ENCODE data around the gene TMEM175. TPM values are rescaled to one million over a fixed set of nuclear protein-coding genes. Genes with fewer than 3 reads are reported as not detected.
"Not testable (repeated sequence)": the region's sequence is repeated elsewhere in the genome, so short reads cannot be mapped to it uniquely, and the experiment has no call there.

Gene TMEM175
- polyA plus RNA-seq, 3 donors, result 22.3 to 26.6 (median 25.3) TPM

DNA sequence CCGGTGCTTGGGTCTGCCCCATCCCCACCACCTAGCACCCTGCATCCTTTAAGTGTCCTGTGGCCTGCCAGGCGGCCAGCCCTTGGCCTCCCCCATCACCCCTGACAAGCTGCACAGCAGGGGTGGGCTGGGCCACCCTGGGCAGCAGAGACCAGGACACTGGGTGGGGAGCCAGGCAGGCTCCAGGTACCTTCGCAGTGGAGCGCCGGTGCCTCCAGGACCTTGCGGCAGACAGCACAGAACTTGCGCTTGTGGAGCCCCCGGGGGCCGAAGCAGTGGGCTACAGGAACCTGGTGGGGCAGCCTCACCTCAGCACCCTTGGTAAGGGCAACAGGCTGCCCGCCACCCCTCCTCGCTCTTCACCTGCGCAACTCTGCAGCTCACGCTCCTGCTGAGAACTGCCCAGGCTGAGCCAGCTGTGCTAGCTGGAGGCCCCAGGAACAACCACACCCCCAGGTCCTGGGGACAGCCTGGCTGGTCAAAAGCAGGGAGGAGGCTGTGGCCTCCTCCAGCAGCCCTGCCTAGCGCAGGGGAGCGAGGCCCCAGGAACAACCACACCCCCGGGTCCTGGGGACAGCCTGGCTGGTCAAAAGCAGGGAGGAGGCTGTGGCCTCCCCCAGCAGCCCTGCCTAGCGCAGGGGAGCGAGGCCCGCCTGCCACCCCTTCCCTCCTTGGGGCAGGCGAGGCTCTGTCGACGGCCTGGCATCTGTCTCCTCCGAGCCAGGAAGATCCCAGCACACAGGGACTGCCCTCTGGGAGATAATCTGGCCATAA, 36.5 kb downstream of the TMEM175 start:
- DNase-seq, result no peak

DNA sequence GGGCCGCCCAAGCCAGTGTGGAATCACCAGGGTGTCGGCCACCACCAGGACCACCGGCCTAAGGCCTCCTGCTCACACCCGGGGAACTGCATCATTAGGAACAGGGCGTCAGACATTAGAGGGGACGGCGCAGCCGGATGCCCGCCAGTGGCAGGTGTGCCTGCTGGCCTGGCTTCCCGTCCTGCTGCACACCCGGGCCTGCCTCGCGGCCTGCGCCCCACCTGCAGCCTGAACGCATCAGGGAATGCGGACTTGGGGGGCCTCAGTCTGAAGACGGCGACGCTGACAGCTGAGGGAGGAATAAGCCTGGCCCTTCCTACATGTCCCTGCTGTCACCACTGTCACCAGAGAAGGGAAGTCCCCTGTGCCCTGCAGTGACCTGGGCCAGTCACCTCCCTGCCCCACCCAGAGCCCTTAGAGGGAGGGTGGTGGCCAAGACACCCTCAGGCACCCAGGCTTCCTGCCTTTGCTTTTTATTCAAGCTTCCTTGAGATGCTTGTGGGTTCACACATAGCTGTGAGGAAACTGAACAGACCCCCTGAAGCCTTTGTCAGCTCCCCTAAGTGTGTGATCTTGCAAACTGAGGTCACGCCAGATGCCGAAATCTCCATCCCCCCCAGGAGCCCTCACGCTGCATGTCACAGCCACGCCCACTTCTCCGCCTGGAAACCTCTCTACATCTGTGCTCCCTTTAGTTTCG, 37.9 kb downstream of the TMEM175 start:
- no peak for DNase-seq

DNA sequence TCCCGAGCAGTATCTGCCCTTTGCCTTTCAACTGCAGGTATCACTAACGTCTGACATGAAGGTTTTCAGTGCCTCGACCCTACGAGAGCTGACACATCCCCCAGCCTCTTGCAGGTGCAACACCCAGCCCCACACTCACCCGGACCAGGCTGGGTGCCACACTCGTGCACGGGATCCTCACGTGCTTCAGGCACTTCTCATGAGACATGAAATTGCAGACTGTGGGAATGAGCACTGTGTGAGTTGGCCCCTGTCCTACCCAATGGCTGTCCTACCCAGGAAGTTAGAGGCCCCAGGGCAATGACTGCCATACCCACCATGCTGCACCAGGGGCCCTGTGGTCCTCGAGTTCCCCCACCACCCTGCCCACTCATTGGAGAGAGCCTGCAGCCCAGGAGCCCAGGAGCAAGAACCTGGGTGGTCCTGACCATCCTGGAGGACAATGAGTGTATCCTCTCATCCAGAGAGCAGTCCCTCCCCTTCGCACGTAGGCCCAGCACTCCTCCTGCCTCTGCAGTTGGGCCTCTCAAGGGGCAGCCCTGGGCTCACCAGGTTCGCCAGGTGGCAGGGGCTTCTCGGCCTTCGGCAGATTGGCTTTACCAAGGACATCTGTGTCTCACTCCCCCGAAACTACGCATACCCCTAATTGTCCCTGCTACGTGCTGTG, 38.7 kb downstream of the TMEM175 start:
- no peak for DNase-seq

DNA sequence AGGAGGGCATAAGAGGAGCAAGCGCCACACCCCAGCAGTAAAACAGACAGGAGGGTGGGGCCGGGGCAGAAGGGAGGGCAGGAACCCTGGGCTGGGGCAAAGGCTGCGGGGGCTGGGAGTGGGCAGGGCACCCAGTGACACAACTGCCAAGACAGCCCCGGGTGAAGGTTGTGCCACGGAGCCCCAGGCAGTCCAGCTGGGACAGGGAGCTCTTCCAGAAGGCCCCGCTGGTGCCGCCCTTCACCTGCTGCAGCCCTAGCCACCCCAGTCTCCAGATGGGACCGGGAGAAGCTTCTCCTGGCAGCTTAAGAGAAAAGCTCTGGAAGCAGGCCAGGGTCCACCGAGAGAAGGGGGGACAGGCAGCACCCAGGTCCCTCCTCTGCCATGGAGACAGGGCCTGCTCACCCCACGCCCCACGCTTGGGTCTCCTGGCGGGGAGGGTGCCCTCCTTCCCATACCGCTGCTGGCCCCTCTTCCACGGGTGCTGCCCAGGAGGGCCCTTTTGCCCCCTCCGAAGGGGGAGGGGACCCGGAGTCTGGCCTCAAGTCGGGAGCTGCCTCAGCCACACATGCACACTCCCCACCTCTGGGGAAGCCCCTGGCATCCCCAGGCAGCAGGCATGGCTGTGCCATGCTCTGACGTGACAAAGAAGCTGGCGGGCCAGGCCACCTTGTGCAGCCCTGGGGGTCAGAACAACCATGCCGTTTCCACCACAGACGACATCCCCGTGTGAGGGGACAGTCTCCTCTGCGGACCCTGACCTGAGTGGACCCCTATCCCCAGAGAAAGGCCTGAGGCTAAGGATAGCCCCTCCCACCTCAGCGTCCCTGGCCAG, 39.6 kb downstream of the TMEM175 start:
- DNase-seq, result no peak

DNA sequence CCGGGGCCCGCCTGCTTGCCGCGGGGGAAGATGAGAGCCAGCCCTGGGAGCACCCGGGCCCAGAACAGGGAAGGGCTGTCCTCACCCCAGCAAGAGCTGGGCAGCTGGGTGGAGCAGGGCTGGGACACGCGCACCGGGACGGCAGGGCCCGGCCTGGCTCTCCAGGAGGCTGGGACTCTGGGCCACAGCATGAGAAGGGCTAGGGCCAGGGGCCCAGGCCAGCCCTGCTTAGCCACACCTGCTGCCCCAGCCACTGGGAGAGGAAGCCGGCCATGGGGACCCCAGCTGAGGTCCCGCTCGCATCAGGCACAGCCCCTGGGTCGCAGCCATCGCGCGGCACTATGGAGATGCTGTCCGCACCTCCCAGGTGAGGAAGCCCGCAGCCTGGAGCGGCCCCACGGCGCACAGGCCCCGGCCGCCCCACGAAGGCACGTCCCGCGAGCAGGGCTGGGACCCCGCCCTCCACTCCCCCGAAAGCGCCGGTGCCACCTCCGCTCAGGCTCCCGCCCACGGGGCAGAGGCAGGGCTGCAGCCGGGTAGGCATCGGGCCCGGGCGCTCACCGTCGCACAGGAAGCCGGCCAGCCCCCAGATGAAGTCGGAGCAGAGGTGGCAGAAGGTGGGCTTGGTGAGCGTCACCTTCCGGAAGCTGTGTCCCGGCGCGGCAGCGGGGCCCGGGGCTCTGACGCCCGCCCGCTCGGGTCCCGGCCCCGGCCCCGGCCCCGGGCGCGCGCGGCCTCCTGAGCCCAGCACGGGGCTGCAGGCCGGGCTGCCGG, 40.6 kb downstream of the TMEM175 start:
- no peak for DNase-seq

DNA sequence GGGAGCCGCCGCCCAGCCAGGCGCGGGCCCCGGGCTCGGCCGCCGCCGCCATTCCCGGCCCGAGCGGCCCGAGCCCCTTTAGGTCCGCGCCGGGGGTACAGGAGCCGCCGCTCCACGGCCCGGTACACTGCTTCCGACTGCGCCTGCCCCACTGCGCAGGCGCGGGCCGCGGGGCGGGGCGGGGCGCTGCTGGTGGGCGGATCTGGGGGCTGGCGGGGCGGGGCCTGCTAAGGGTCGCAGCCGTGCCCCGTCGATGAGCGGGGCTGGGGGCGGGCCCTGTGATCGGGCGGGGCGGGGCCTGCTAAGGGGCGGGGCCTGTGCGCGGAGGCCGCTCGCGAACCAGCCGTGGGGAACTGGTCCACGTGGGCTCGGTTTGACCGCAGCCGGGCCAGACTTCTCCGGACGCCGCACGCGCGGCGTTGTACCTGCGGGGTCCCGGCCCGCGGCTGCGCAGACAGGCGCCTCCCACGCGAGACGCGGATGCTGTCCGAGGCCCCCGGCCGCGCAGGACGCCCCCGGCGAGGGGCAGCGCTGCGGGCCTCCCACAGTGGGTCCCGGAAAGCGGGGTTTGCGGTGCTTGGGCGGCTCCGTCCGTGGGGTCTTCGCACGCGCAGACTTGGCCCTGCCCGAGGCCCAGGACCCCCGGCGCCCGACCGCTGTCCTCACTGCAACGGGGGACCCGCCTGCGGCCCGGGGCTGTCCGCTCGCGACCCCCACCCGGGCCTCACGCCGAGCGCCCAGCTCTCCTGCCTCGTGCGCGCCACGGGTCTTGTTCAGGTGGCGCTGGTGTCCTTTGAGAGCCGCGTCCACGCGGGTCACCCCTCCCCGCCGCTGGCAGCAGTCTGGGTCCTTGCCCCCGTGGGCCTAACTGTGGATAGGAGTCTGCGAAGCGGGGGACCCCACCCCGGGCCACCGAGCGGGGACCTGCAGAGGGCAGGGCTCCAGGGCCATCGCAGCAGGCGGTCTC, 41.5 kb downstream of the TMEM175 start, which contains the start of gene DGKQ:
TSS of gene DGKQ (minus strand) at position 139 of the 967 bp plus-strand sequence. CDS start at position 52, 87 bp downstream.
- peak; percentile 75 for DNase-seq

DNA sequence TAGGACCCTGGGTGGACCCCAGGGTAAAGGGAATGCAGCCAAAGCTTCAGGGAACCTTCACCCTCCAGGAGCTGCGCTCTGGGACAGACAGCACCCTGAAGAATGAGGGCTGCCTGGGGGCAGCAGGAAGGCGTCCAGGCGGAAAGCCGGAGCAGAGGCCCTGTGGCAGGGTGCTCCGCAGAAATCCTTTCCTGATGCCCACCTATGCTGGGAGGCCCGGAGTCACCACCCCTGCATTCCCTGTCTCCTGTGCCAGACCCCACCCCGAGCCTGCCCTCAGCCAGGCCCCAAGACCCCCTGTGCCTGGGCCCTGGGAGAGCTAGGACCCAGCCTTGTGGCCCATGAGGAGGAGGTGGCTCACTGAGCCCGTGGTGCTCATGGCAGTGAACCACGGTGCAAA, 42.4 kb downstream of the TMEM175 start:
- no peak for DNase-seq

DNA sequence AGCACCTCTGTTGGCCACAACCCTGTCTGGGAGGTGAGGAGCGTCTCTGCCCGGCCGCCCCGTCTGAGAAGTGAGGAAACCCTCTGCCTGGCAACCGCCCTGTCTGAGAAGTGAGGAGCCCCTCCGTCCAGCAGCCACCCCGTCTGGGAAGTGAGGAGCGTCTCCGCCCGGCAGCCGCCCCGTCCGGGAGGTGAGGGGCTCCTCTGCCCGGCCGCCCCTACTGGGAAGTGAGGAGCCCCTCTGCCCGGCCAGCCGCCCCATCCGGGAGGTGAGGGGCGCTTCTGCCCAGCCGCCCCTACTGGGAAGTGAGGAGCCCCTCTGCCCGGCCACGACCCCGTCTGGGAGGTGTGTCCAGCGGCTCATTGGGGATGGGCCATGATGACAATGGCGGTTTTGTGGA, 43.8 kb downstream of the TMEM175 start:
- DNase-seq, result not testable (repeated sequence)

DNA sequence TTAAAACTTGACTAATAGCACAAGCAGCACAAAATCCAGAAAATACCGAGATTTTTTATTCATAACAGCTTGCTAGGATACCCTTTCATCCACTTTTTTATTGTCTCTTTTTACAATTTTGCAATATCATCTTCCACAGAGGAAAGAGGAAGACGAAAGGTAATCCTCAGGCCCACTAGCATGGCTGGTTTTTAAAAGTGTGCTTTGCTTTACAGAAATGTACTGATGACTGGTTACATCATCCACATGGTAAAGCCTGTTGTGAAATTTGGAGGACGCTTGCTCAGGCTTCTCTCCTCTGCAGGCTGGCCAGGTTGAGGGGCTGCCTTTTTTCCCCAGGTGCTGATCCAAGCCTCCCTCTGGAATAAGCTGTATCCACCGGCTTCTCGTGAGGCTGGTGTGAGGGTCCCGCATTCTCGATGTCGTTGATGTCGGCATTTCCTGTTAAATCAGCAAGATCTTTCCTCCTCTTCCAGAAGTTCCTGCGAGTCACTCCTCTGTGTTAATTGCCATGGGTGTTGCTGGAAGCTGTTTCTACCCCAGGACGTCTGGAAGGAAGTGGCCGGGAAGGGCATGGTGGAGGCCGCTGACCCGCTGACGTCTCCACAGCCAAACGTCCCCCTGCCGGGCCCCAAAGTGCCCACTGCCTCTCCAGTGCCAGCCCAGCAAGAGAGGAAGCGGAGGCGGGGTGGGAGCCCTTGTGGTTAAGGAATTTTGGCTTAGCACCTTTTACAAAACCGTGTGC, 46.9 kb downstream of the TMEM175 start:
- no peak for DNase-seq

DNA sequence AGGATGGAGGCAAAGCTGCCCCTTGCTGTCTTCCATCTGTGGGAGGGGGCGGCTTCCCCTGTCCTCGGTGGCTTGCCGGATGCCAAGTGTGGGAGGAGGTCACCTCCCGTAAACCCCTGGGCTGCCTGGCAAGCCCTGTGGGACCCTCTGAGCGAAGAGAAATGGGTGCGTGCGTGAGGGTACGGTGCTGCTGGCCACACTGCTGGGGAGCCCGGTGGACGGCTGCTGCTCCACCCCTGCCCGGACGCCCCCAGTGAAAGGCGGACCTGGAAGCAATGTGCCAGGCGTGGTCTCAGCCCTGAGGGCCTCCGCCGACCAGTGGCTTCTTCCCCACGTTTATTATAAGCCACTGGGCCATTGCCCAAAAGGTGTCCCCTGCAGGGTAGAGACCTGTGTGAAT, 50.0 kb downstream of the TMEM175 start:
- DNase-seq, result no peak

DNA sequence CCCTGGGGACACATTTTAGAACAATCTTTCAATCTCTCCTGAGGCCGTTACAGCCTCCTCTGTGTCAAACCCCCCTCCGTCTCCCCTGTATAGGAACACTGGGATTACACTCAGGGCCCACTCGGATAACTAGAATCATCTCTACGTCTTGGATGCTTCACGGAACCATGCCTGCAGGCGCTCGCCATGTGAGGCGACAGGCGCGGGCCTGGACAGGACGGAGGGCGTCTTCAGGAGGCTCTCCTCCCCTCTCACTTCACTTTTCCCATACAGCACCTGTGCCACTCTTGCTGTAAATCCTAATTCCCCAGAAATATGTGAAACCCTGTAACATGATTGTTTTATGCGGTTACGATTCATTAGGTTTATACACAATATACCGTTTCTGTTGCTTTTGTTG, 50.6 kb downstream of the TMEM175 start:
- DNase-seq, result no peak

DNA sequence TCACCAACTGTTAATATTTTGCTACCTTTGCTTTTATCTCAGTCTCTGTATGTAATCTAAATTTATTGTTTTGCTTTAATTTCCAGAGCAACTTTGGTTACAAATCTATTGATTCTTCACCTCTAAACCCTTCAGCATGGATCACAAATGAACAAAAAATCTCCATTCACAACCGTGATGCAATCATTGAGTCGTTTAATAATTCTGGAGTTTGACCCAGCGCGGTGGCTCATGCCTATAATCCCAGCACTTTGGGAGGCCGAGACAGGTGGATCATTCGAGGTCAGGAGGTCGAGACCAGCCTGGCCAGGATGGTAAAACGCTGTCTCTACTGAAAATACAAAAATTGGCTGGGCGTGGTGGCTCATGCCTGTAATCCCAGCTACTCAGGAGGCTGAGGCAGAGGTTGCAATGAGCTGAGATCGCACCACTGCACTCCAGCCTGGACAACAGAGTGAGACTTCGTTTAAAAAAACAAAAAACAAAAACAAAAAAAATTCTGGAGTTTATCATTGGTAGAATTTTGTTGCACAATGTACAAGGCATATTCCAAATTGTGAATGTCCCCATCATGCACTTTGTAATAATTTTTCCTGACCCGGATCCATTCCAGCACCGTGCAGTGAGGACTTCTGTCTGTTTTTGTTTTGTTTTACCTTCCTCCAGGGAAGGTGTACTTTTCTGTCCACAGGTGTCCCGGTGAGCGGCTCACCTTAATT, 52.2 kb downstream of the TMEM175 start:
- no peak for DNase-seq

DNA sequence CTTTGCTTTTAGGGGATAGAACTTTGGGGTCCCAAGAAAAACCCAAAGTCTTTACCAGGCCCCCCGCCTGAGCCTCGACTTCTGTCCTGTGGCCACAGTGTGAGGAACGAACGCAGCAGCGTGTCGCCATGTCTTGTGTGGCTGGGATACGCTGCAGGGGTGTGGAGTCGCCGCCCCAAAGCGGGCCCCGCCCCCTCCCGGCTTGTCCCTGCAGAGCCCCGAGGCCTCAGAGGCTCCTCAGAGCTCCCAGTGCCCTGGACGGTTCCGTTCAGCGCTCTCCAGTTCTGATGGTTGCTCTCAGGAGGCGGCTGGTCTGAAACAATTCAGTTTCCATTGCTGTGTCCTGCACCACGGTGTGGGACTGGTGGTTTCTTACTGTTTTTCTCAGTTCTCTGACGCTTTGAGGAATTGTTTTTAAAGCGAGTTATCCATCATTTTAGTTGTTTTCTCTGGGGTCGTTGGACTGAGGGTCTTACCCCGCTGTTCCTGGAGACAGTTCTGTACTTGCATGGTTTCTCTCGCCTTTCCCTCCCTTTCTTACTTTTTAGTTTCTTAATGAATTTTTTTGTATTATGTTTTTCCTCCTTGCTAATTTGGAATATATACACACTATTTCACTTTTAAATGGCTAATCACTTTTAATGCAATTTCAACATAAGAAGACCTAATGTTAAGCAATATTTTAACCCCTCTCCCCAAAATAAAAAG, 53.0 kb downstream of the TMEM175 start:
- no peak for DNase-seq

DNA sequence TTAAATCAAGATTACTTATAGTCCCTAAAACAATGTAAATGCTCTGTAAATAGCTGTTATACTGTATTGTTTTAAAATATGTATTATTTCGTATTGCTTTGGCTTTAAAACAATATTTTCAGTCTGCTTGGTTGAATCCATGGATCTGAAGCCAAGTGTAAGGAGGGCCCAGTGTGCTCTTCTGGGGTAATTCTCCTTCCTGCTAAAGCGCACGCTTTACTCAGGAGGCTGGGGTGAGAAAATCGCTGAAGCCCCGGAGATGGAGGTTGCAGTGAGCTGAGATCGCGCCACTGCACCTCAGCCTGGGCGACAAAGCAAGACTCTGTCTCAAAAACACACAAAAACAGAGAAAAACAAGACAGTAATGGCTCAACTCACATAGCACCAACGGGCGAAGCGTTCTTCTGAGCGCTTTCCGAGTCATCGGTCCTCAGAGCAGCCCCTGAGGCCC, 54.2 kb downstream of the TMEM175 start:
- DNase-seq, result no peak

DNA sequence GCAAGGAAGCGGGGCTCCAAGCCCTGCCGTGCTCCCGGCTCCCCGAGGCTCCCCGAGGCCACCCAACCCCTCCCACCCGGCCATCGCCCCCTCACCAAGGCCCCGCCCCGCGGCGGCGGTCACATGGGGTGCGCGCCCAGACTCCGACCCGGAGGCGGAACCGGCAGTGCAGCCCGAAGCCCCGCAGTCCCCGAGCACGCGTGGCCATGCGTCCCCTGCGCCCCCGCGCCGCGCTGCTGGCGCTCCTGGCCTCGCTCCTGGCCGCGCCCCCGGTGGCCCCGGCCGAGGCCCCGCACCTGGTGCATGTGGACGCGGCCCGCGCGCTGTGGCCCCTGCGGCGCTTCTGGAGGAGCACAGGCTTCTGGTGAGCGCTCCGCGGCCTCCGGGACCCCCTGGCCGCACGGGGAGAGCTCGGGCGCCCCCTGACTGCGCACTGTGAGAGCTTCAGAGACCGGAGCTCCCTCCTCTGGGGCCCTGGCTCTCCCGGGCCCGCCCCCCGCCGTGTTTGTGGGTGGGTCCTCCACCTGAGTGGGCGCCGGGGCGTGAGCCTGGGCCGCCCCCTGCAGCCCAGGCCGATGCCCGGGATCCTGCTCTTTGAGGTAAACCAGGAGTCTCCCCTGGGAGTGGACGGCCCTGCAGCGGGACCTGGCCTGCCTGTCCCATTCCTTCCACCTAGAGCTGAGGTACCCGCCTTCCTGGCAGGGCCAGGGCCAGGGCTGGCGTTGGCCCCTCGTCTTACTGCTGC, 54.8 kb downstream of the TMEM175 start, which contains the start of gene IDUA:
TSS of gene IDUA (plus strand) at position 166 of the 745 bp plus-strand sequence. CDS start at position 207, 41 bp downstream.
- DNase-seq, result peak; percentile 78

DNA sequence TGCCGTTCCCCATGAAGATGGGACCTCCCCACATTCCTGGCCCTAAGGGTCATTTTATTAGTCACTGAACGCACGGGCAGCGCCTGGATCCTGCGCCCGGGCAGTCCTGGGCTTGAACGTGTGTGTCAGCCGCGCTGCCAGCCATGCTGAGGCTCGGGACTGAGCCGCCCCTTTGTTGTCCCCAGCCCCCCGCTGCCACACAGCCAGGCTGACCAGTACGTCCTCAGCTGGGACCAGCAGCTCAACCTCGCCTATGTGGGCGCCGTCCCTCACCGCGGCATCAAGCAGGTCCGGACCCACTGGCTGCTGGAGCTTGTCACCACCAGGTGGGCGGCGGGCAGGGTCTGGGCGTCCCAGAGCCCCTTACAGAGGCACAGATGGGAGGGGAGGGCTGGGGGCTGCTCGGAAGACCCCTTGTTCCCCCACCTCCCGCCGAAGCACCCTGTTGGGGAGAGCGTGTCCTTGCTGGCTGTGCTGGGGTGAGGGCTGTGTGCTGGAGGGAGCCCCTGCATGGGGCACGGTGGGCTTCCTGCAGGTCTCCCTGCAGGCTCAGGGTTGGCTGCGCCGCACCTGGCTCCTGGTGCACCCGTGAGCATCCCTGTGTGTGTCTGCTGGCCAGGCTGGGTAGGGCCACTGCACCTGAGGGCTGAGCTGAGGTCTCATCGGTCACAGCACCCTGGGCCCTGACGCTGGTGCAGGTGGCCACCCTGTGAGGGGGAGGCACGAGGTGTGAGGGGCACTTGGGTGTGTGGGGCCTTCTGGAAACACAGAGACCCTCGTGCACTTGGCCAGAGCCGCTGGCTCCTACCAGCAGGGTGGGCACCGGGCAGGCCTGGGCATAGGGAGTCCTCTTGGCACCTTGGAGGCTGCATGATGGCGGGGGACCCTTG, 55.6 kb downstream of the TMEM175 start:
- no peak for DNase-seq
